Stimulated activated CD4-positive, alpha-beta T cell treated with anti-CD3 and anti-CD28 coated beads, Interleukin-4, amount 100 ng/mL, for 4 hours (primary cell): ENCODE data around the gene MGAT5.

Experiments
- DNase-seq, 2 experiments: peaks; one replicate each; pipeline ENCODE4 v3.0.0-alpha.2; 2020

Gene MGAT5

GRCh38 chr2:134482131-134482723 is 228.4 kb downstream of the MGAT5 start:
- no peak for DNase-seq

GRCh38 chr2:134482766-134483340 is 229.0 kb downstream of the MGAT5 start:
- DNase-seq, result no peak

- DNase-seq, result no peak
Observed at GRCh38 chr2:134489732-134490384, 236.0 kb downstream of the MGAT5 start.

- no peak for DNase-seq
Observed at GRCh38 chr2:134490559-134490958, 236.7 kb downstream of the MGAT5 start.

GRCh38 chr2:134491022-134491421 is 237.2 kb downstream of the MGAT5 start:
- DNase-seq, result no peak

GRCh38 chr2:134491771-134492441 is 238.0 kb downstream of the MGAT5 start:
- DNase-seq, result no peak

- DNase-seq, result no peak
Observed at GRCh38 chr2:134493797-134494196, 239.9 kb downstream of the MGAT5 start.

GRCh38 chr2:134498654-134499053 is 244.8 kb downstream of the MGAT5 start:
- DNase-seq, result no peak

- DNase-seq, result no peak
Observed at GRCh38 chr2:134499307-134499926, 245.5 kb downstream of the MGAT5 start.

- no peak for DNase-seq
Observed at GRCh38 chr2:134500211-134500935, 246.5 kb downstream of the MGAT5 start.

GRCh38 chr2:134501476-134502091 is 247.7 kb downstream of the MGAT5 start:
- DNase-seq, result no peak

GRCh38 chr2:134502104-134502503 is 248.2 kb downstream of the MGAT5 start:
- DNase-seq, result no peak
